DMS153 treated with DMSO at 0.1 percent for 48 hours (cell line): Measurements from ENCODE around the gene TTC7B.

Experiments used
- DNase-seq: peaks from one replicate; lab custom pipeline; 2025; ENCODE audit not compliant: unreplicated experiment; lab: John Stamatoyannopoulos, UW

The TTC7B gene

DNA sequence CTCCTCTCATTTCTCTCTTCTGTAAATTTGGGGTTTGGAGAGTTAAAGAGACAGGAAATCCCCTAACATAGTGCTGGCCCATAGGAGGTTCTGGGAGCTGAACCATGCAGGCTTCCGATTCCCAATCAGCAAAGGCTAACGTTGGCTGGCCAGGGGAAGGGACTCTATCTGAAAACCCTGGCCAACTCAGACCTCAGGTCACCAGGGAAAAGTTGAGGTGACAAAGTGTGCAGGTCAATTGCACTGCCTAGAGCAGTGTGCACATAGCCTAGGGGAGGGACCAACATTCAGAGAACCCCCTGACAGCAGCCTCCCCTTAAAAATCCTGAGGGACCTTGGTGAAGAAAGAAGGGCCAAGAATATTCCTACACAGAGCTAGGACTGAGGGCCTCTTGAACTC is 38.9 kb downstream of the TTC7B start:
- no peak for DNase-seq

DNA sequence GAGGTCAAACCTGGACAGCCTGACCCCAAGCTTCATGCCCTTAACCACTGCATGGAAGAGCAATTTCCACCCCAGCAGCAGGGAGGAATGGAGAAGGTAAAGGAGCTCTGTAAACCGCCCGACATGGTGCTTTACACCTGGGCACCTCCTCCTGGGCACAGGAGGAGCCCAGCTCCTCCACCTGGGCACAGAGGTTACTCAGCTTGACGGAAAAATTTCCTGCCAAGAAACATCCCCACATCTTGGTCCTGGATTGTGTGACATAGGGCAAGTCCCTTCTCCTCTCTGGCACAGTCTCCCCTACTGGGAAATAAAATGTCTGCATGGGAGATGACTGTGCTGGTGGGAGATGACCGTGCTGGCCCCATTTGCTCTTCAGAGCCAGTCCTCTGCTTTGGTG is 40.8 kb downstream of the TTC7B start:
- DNase-seq, result no peak

DNA sequence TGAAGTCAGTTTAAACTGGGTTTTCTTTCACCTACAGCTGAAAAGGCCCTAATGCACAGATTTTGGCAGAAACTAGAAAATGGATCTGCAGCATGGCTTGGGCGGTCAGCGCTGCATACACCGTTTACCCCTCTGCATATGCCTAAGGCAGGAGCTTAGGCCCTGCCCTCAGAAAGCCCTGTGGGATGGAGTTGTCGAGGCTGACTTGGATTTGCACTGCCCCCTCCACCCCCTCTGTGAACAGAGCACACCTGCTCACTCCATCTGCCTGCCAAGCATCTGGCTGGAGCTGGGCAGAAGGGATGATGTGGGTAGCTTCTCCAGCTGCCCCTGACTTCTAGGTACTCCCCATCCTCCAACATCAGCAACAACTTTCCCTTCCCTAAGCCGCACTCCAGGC is 41.9 kb downstream of the TTC7B start:
- no peak for DNase-seq

DNA sequence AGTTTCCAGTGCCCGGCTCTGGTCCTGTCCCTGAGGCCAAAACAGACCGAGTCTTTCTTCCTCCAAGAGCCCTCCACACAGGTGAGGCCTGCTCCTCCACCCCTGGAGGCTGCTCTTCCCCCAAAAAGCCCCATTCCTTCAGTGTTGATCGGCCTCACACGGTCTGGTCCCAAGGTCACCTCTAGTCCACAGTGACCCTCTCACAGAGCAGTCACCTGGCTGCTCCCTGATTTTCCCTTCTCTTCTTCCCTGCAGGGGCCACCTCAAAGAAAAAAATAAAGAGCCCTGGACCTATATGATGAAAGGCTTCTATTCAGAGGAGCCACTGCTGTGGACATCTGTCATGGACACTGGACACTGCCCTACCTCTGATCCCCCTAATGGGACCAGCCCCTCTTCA is 42.5 kb downstream of the TTC7B start:
- DNase-seq, result no peak

DNA sequence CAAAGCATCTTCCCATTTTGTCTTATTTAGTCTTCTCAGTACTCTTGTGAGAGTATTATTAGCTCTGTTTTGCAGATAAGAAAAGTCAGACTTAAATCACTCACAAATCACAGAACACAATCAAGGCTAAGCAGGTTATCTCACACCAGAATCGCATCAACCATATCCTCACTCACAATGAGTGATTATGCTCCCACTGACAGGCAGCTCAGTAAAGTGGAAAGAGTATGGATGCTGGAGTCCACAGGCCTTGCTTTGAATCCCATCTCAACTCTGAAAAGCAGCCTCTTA is 43.1 kb downstream of the TTC7B start:
- no peak for DNase-seq

DNA sequence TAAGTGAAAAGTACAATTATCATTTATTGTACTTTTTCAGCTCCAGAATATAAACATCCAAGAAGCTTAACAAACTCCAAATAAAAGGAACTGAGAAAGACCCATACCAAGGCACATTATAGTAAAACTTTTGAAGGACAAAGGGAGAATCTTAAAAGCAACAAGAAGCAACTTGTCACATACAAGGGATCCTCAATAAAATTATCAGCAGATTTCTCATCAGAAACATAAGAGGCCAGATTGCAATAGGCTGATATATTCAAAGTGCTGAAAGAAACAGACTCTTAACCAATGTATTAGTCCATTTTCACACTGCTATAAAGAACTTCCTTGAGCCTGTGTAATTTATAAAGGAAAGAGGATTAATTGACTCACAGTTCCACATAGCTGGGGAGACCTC is 48.3 kb downstream of the TTC7B start:
- DNase-seq, result no peak

DNA sequence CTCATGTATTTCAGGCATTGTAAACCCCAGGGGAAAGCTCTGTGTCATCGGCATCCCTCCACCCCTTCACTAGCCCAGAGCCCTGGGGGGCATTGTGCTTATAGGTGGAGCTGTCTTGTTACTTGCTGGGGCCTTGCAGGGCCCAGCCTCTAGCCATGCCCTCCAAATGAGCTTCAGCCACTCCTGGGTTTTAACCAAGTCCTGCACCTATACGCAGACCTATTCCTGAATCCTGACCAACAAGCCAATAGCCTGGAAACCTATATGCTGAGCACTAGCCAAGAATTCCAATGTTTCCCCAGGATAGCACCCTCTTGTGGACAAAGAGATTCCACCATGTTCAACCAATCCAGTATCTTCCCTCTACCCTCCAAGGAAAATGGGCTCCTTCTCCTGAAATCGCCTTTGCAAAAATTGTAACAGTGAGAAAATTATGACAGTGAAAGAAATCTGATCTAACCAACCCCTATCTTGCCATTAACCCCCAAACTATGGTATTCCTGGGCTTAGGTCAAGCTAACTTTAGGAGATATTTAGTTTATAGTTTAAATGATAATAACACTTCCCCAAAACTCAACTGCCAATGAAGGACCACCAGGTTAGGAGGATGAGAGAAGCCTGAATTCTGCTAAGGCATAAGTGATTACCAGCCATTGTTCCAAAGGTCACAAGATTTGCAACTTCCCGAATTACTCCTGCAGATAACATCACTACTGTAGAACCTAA is 55.5 kb downstream of the TTC7B start:
- DNase-seq, result peak; percentile 23

DNA sequence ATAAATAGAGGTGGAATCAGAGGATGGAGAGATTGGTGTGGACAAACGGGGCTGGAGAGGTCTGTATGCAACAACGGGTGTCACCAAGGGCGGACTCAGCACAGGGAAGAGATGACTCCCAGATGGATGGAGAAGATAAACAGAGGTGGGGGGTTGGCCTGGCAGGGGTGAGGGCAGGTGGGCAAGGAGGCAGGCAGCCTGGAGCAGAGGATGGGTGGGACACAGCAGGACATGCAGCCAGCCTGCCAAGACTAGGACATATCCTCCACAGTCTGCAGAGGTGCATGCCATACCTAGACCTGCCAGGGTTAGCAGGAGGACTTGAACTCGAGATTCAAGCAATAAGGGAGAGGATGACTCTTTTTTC is 56.2 kb downstream of the TTC7B start:
- no peak for DNase-seq

DNA sequence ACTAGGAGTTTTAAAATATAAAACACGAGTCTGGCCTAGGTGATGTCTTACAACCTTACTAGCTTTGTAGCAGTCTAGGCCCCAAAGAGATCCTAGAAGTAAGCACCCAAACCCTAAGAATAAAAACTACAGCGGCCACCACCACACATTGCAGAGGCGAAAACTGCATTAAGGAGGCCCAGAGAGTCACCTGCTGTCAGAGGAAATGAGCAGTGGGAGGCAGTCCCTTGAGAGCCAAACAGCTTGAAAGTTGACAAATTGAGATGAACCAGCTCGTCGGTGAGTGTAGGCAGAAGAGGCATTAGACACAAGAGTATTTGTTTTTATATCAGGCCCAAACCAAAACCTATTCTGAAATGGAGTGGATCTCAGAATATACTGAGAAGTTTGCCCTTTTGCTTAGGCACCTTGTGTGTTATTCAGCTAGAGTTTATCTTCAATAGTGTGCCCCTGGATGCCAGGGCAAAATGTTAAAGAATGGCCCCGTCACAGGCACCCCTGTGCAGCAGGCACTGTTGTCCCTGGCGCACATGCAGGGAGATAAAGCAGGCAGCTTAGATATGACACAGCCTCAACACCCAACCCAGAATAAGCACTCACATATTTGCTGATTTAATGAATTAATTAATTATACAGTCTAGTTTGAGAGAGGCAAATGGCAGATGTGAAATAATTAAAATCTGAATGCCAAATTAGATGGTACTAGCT is 56.7 kb downstream of the TTC7B start:
- DNase-seq, result no peak

DNA sequence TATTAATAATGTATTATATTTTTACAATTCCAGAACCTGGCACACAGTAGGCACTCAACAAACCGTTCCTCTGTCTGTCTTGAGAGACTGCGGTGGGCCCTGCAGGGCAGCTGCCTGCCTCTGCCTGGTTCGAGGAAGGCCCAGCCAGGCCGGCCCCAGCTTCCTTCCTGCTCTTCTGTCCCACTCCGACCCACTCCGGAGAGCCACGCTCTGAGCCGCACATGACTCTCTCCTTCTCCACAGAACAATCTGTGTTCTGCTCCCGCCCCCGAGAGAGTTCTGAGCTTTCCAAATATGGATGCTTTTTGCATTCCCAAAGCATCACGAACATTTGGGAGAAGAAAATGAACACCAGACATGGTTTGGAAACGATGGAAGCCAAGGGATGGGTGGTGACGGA is 57.3 kb downstream of the TTC7B start:
- no peak for DNase-seq

DNA sequence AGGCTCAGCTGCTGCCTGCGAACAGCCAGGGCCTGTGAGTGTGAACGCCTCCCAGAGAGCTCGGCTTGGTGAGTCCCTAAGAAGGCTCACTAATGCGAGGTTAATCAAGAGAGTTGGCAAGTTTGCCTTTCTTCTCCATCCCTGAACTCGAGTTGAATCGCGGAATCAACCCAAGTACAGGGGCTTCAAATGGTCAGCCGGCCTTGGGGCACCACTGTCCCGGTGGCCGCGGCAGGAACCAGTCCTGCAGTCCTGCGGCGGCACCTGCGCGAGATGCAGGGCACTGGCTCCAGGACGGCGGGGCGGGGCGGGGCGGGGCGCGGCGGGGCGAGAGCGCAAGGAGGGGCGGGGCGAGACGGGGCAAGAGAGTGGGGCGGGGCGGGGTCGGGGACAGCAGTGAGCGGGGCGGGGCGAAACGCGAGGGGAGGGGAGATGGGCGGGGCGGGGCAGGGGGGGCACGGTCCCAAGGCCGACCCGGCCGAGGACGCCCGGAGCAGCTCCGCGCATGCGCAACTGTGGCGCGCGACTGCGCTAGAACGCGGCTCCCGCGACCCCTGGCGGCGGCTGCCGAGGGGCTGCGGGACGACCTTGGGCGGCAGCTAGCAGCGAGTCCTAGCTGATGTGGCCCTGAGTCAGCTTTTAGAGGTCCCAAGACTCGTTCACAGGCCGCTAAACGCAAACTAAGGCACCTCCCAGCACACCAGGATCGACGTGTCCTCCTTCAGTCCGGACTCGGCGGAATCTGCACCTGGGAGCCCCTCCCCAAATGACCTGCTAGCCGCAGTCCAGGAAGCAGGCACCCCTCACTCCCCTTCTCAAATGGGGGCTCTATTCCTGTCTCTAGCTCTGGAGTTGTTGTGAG is 58.0 kb downstream of the TTC7B start:
- peak; percentile 87 for DNase-seq

DNA sequence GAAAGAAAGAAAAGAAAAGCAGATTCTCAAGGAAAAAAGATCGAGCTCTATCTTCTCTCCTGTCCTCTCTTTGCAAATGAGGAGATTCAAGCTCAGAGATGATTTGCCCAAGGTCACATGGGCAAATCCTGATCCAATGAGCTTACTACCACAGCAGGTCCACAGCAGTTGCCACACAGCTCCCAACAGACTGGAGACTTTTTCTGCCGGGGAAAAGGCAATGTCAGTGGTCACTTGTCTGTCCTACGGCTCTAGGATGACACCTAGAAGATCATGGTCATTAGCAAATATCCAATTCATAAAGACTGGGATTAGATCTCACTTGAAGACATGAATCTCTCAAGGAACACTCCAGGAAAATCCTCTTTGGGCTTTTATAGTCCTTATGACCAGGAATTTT is 58.8 kb downstream of the TTC7B start:
- no peak for DNase-seq

DNA sequence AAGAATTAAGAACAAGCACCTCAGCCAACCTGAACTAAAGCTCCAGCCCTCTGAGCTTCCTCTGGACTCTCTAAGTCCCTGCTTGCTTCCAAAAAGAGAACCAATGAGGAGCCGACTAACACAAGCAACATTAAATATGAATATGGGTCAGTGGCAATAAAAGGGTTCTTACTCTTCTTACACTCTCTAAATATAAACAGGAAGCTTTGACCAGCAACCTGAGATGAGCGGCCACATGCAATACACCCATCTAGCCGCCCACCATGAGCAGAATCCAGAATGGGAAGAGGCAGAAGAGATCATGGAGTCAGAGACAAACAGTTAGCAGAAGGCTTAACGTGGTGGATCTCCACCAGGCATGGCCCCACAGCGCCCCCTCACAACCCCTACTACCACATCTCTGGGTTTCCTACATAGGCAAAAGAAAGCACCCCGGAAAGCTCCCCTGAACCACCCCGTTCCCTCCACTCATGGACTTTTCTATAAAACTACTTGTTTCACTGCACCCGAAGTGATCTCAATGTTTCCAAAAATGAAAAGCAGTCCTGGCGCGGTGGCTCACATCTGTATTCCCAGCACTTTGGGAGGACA is 59.4 kb downstream of the TTC7B start:
- DNase-seq, result no peak

DNA sequence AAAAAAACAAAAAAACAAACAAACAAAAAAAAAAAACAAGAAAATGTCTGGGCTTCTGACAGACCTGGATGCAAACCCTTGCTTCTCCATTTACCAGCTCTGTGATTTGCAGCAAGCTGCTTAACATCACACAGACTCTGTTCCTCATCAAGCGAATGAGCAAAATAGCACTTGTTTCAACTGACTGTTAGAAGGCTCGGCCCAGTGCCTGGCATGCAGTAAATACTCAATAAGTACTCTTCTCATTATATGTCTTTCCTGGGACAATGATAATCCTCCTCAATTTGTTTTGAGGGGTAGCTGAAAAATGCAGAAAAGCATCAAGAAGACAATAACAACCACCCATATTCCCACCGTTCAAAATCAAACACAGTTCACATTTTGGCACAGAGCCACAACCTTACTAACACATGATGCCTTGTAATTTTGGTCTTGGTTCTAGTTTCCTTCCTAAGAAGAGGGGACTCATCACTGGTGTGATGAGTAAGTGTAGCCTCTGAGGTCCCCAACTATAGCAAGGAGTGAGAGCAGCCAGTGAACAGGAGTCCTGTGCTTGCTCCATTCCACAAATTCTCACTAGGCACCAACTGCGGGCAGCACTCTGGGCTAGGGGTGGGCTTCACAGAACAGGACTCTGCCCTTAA is 60.4 kb downstream of the TTC7B start:
- DNase-seq, result no peak

DNA sequence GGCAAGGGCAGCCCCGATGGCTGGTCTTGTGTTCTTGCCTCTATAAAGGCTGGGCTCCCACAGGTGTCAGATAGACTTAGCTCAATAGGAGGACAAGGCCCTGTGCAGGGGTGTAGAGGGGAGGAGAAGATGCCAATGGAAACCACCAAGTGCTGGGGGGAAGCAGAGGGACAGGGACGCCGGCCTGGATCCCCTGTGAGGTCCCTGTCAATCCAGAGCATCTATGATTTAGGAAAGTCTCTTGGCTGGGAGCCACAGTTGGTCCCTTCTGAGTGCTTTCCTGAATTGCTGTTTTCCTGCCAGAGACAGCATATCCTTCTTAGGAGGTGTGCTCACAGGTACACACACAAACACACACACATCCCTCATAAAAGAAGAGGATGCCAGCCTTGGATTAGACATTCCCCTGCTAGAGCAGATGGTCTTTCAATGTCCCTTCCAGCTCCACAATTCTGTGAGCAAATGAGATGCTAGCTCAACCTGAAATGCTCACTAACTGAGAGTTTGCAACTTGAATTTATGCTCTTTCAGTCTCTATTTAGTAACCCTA is 62.7 kb downstream of the TTC7B start:
- DNase-seq, result no peak

DNA sequence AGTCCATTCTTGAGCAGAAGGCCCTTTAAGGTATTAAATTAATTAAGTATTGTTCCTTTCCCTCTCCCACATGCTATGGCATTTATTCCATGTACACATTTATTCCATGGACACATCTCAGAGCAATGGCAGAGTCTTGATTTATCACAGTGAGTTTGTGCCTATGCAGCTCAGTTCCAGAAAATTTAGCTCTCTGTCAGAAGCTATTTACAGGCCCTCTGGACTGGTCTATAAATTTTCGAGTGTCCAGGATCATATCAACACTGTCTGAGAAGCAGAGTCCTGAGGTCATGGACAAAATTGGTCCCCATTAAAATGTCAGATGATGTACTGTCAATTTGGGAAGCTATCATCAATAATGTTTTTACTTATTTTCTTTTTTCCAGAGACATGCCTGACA is 65.5 kb downstream of the TTC7B start:
- DNase-seq, result no peak

DNA sequence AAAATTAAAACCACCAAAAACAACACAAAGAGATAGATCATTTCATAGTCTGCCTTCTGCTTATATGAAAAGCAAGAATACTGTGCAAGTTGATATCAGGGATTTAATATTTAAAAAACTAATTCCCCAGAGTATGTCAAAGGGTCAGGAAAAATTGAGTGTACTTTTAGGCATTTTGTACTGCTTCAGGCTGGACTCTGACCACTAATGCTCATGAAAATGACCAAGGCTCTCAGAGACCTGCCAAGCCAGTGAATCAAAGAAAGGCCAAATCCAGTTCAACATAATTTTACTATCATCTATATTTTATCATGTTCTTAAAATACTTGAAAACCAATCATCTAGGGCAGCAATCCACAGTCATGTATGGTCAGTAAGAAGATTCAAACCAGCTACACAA is 66.0 kb downstream of the TTC7B start:
- DNase-seq, result no peak

DNA sequence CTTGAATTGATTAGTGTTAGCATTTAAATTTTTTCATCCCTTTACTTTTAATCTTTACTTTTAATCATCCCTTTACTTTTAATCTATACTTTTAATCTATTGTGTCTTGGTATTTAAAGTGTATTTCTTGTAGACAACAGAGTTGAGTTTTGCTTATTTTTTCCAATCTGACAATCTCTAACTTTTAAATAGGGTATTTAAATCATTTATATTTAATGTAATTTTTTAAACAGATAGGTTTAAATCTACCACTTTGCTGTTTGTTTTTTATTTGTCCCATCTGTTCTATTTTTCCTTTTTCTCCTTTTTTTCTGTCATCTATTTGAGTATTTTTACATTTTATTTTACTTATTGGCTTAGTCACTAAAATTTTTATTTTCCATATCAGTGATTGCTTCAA is 68.3 kb downstream of the TTC7B start:
- no peak for DNase-seq

DNA sequence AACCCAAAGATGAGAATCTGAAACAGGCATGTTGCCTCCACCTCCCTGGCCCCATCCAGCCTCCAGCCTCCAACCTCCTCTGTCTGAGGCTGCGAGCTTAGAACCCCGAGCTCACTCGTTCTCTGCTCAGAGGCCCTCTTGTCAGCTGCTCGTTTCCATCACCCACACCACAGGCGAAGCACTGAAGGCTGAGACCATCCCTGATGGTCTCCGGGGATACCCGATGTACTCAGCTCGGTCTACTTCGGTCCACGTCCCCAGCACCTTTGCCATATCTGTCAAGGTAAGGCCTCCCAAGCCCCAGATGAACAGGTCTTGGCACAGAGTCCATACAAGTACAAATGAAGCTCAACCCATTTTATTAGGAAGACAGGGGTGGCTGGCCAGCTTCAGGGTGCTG is 72.4 kb downstream of the TTC7B start:
- no peak for DNase-seq

DNA sequence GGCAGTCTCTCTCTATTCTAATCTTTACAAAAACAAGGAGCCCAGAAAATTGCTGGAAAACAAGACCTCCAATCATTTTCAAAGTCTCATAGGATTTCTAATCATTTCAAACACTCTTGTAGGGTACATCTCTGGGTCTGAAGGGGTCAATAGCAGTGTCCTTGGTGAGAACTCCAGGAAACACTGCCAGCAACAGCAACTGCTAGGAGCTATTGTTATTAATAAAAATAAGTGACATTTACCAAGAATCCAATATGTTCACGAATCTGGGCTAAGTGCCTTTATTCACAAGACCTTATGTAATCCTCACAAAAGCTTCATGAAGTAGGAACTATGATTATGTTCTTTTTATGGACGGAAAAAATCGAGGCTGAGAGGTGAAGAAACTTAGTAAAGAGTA is 72.8 kb downstream of the TTC7B start:
- no peak for DNase-seq

DNA sequence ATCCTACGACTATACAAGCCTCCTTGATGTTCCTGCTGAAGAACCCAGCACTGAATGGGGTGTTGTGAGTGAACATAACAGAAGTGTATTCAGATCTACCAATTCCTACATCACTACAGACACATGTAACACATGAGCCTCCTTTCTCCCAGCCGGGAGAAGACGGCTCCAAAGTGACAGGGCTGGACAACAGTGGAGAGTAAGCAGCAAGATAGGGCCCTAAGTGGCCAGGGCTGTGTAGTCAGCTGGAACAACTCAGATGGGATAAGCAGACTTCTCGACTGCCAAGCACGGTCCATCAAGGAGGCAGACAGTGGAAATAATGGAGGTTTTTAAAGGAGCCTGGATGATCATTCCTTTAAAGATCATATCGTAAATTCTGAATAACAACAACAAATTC is 73.5 kb downstream of the TTC7B start:
- DNase-seq, result no peak
